ENCODE measurements around the gene CYP4F2. TPM values are rescaled to one million over a fixed set of nuclear protein-coding genes. Genes with fewer than 3 reads are reported as not detected.
"Not testable (repeated sequence)": the region's sequence is repeated elsewhere in the genome, so short reads cannot be mapped to it uniquely, and the experiment has no call there.

The CYP4F2 gene
- total and polyA plus RNA-seq, 2 experiments from 2014 or later: not detected

DNA sequence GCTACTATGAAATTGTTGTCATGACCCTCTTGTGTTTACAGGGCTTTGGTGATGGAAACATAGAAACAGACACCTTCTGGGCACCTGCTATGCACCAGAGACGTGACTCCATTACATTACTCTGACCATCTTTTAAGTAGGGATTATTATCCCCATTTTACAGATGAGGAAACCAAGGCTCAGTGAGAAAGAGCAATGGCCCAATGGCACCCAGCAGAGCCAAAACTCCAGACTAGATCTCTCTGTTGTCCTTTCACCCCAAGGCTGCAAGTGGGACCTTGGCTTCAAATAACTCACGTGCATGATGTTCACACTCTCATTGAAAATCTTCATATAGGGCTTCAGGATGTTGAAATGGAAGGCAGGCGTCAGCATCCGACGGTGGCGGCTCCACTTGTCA, 5.9 kb downstream of the CYP4F2 start:
- whole genome bisulfite sequencing, 2 experiments (ENCODE audit: low coverage in 1 of 2, low lambda C conversion rate in 2 of 2, missing lambda C conversion rate in 2 of 2): 22 to 26% methylated on average over 6 of the region's 6 CpGs
- Histone ChIP-seq H2AFZ (no peak overlapping the region), H3K9me2 (ENCODE audit: insufficient read depth) (no peaks in the 10 kb centered on the region), H3K36me3 (ENCODE audit: low read depth) (no peaks in the 10 kb centered on the region), H3K4me2 (ENCODE audit: unreplicated experiment) (no peak overlapping the region), H3F3A (ENCODE audit: insufficient read depth) (no peaks in the 10 kb centered on the region), H4K20me1 (ENCODE audit: insufficient read depth) (no peaks in the 10 kb centered on the region), H3K9me3 (ENCODE audit: low read depth) (no peaks in the 10 kb centered on the region), H3K27ac (no peak overlapping the region), H3K27me3 (replicated peaks; ENCODE audit: insufficient read depth) (no peaks in the 10 kb centered on the region), H3K4me1 (ENCODE audit: insufficient read depth) (no peaks in the 10 kb centered on the region), H3K79me2 (ENCODE audit: insufficient read depth) (no peaks in the 10 kb centered on the region), H3K9ac (no peak overlapping the region), H3K4me3 (no peak overlapping the region)
- DNase-seq: no peak
- in situ Hi-C loops (cut with MboI): no loop called here
- TF ChIP-seq EZH2phosphoT487 (IDR thresholded peaks at IDR 0.05; ENCODE audit: insufficient read depth, low read depth) (no peak), EZH2 (IDR thresholded peaks at IDR 0.05; ENCODE audit: insufficient read depth, poor library complexity, severe bottlenecking) (no peak)

DNA sequence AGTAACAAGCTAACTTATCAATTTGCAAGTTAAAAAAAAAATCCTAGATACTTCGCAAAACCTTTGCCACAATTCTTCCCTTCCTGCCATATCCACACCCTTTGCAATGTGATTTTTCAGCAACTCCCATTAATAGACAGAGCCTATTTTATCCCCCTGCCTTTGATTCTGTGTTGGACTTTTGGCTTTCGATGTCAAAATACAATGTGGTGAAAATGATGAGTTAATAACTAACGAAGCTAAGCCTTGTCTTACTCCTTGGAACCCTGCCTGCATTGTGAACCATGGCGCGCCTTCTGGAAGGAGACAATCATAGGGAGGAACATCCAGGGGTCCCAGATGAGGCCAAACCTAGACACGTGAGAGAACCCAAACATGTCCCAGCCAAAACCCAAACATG, 6.4 kb downstream of the CYP4F2 start:
- 27 to 31% methylated on average over 6 of the region's 6 CpGs for WGBS, 2 experiments (ENCODE audit: low coverage in 1 of 2, low lambda C conversion rate in 2 of 2, missing lambda C conversion rate in 2 of 2)
- Histone ChIP-seq H3K36me3 (ENCODE audit: low read depth) (no peaks in the 10 kb centered on the region), H3K9me2 (ENCODE audit: insufficient read depth) (no peaks in the 10 kb centered on the region), H3K4me2 (ENCODE audit: unreplicated experiment) (no peak overlapping the region), H3K4me3 (no peak overlapping the region), H3K79me2 (ENCODE audit: insufficient read depth) (no peaks in the 10 kb centered on the region), H3K9me3 (ENCODE audit: low read depth) (no peaks in the 10 kb centered on the region), H3F3A (ENCODE audit: insufficient read depth) (no peaks in the 10 kb centered on the region), H2AFZ (no peak overlapping the region), H3K27ac (no peak overlapping the region), H3K4me1 (ENCODE audit: insufficient read depth) (no peaks in the 10 kb centered on the region), H4K20me1 (ENCODE audit: insufficient read depth) (no peaks in the 10 kb centered on the region), H3K27me3 (replicated peaks; ENCODE audit: insufficient read depth) (no peaks in the 10 kb centered on the region), H3K9ac (no peak overlapping the region)
- no peak for DNase-seq
- TF ChIP-seq EZH2phosphoT487 (IDR thresholded peaks at IDR 0.05; ENCODE audit: insufficient read depth, low read depth) (no peak), EZH2 (IDR thresholded peaks at IDR 0.05; ENCODE audit: insufficient read depth, poor library complexity, severe bottlenecking) (no peak)
- in situ Hi-C loops (cut with MboI): no loop called here

DNA sequence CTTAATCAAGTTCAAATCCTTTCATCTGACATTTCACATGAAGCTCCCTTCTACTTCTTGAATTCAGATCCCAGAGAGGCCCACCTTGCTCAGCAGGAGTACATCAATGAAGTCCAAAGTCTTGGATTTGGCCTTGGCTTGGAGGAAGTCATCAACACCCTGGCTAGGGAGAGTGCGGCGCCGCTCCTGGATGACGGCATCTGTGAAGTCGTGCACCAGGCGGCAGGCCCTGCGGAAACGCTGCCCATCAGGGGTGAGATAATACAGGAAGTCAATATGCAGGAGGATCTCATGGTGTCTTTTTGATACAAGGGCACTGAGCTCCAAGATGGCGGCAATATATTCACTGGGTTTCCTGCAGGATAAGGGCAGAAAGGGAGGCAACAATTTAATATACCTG, 8.5 kb downstream of the CYP4F2 start:
- DNase-seq; H3K9me2 ChIP-seq (ENCODE audit: insufficient read depth); H3K36me3 ChIP-seq (ENCODE audit: low read depth); H3K27me3 ChIP-seq (replicated peaks; ENCODE audit: insufficient read depth); H3K27ac ChIP-seq; H3K4me3 ChIP-seq; H4K20me1 ChIP-seq (ENCODE audit: insufficient read depth); H3K9me3 ChIP-seq (ENCODE audit: low read depth); H2AFZ ChIP-seq; H3F3A ChIP-seq (ENCODE audit: insufficient read depth); H3K9ac ChIP-seq; H3K4me2 ChIP-seq (ENCODE audit: unreplicated experiment); in situ Hi-C loops (cut with MboI); H3K4me1 ChIP-seq (ENCODE audit: insufficient read depth); H3K79me2 ChIP-seq (ENCODE audit: insufficient read depth): not testable (repeated sequence)
- WGBS, 2 experiments (ENCODE audit: low coverage in 1 of 2, low lambda C conversion rate in 2 of 2, missing lambda C conversion rate in 2 of 2): 51 to 54% methylated on average over 9 of the region's 9 CpGs

DNA sequence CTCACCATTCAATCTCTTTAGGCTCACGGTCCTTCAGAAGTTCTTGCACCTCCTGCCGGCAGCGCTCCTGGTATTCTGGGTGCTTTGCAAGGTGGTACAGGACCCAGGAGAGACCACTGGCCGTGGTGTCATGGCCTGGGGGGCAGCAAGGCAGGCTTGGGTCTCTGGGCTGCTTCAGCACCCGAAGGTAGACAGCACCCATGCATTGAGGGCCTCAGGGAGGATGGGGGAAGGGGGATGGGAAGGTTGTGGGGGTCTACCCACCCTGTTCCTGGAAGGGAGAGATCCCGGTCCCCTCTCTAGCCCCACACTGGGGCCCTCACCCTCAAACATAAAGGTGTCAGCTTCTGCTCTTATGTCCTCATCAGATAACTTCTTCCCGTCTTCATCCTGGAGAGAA, 12.0 kb downstream of the CYP4F2 start:
- H3F3A ChIP-seq (ENCODE audit: insufficient read depth): no peaks in the 10 kb centered on the region
- H4K20me1 ChIP-seq (ENCODE audit: insufficient read depth): no peaks in the 10 kb centered on the region
- no peak overlapping the region for H3K27ac ChIP-seq
- H3K9ac ChIP-seq: no peak overlapping the region
- no peak for TF ChIP-seq EZH2phosphoT487 (IDR thresholded peaks at IDR 0.05; ENCODE audit: insufficient read depth, low read depth)
- no peak for TF ChIP-seq EZH2 (IDR thresholded peaks at IDR 0.05; ENCODE audit: insufficient read depth, poor library complexity, severe bottlenecking)
- DNase-seq: no peak
- H3K27me3 ChIP-seq (replicated peaks; ENCODE audit: insufficient read depth): no peaks in the 10 kb centered on the region
- no peak overlapping the region for H3K4me3 ChIP-seq
- H3K4me2 ChIP-seq (ENCODE audit: unreplicated experiment): no peak overlapping the region
- H3K79me2 ChIP-seq (ENCODE audit: insufficient read depth): no peaks in the 10 kb centered on the region
- no peaks in the 10 kb centered on the region for H3K36me3 ChIP-seq (ENCODE audit: low read depth)
- no peak overlapping the region for H2AFZ ChIP-seq
- H3K9me3 ChIP-seq (ENCODE audit: low read depth): no peaks in the 10 kb centered on the region
- in situ Hi-C loops (cut with MboI): no loop called here
- no peaks in the 10 kb centered on the region for H3K9me2 ChIP-seq (ENCODE audit: insufficient read depth)
- WGBS, 2 experiments (ENCODE audit: low coverage in 1 of 2, low lambda C conversion rate in 2 of 2, missing lambda C conversion rate in 2 of 2): 8 to 16% methylated on average over 4 to 7 of the region's 7 CpGs
- no peaks in the 10 kb centered on the region for H3K4me1 ChIP-seq (ENCODE audit: insufficient read depth)

DNA sequence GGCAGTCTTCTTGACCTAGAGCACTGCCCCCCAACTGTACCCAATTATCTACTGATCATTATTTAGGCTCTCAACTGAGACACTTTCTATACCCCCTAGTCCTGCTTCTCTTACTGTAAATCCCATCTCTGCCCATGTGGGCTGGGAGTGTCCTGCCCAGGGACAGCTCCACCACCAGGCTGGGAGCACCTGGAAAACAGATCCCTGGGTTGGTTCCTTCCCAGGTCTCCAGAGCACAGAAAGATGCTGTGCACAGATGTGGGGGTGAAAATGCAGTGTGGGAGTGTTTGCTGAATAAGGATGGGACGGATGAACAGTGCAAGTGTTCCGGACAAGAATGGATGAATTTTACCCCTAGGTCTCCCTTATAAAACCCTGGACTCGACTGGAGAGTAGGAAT, 12.7 kb downstream of the CYP4F2 start:
- Histone ChIP-seq H3K9ac (no peak overlapping the region), H3K9me3 (ENCODE audit: low read depth) (no peaks in the 10 kb centered on the region), H3K4me3 (no peak overlapping the region), H3F3A (ENCODE audit: insufficient read depth) (no peaks in the 10 kb centered on the region), H3K4me1 (ENCODE audit: insufficient read depth) (no peaks in the 10 kb centered on the region), H3K27ac (no peak overlapping the region), H3K36me3 (ENCODE audit: low read depth) (no peaks in the 10 kb centered on the region), H2AFZ (no peak overlapping the region), H3K4me2 (ENCODE audit: unreplicated experiment) (no peak overlapping the region), H4K20me1 (ENCODE audit: insufficient read depth) (no peaks in the 10 kb centered on the region), H3K9me2 (ENCODE audit: insufficient read depth) (no peaks in the 10 kb centered on the region), H3K79me2 (ENCODE audit: insufficient read depth) (no peaks in the 10 kb centered on the region), H3K27me3 (replicated peaks; ENCODE audit: insufficient read depth) (no peaks in the 10 kb centered on the region)
- WGBS, 2 experiments (ENCODE audit: low coverage in 1 of 2, low lambda C conversion rate in 2 of 2, missing lambda C conversion rate in 2 of 2): 29 to 31% methylated on average over 3 of the region's 3 CpGs
- no peak for TF ChIP-seq EZH2 (IDR thresholded peaks at IDR 0.05; ENCODE audit: insufficient read depth, poor library complexity, severe bottlenecking)
- TF ChIP-seq EZH2phosphoT487 (IDR thresholded peaks at IDR 0.05; ENCODE audit: insufficient read depth, low read depth): no peak
- no peak for DNase-seq
- in situ Hi-C loops (cut with MboI): no loop called here

DNA sequence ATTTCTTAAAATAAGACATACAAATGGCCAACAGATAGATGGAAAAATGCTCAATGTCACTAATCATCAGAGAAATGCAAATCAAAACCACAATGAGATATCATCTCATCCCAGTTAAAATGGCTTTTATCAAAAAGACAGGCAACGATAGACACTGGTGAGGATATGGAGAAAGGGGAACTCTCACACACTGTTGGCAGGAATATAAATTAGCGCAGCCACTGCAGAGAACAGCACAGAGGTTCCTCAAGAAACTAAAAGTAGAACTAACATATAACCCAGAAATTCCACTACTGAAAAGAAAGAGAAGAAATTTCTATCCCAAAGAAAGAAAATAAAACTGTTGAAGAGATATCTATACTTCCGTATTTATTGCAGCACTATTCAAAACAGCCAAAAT, 14.5 kb downstream of the CYP4F2 start:
- 41 to 70% methylated on average over 3 of the region's 3 CpGs for WGBS, 2 experiments (ENCODE audit: low coverage in 1 of 2, low lambda C conversion rate in 2 of 2, missing lambda C conversion rate in 2 of 2)
- H3F3A ChIP-seq (ENCODE audit: insufficient read depth); in situ Hi-C loops (cut with MboI); H3K9me2 ChIP-seq (ENCODE audit: insufficient read depth); H3K27ac ChIP-seq; H3K27me3 ChIP-seq (replicated peaks; ENCODE audit: insufficient read depth); H4K20me1 ChIP-seq (ENCODE audit: insufficient read depth); H2AFZ ChIP-seq; H3K4me2 ChIP-seq (ENCODE audit: unreplicated experiment); H3K9ac ChIP-seq; H3K36me3 ChIP-seq (ENCODE audit: low read depth); H3K79me2 ChIP-seq (ENCODE audit: insufficient read depth); H3K4me1 ChIP-seq (ENCODE audit: insufficient read depth); H3K9me3 ChIP-seq (ENCODE audit: low read depth); H3K4me3 ChIP-seq; DNase-seq: not testable (repeated sequence)
